GM23338 (cell line): ENCODE measurements around the gene ZSCAN4. TPM values are rescaled to one million over a fixed set of nuclear protein-coding genes. Genes with fewer than 3 reads are reported as not detected.

Experiments
- ATAC-seq: fragments of 200-7000 bp; cut with Tn5 transposase; 3 replicates; pipeline ENCODE4 v1.9.1; 2020
- DNase-seq: peaks from one replicate; pipeline ENCODE4 v3.0.0-alpha.2; 2015; ENCODE audit warnings: low spot score
- H2AFZ ChIP-seq: fragments of 200-600 bp; sonication (generic); 2 replicates; pipeline ENCODE4 v1.8.0; 2016; ENCODE audit warnings: antibody characterized with exemption, mild to moderate bottlenecking, moderate library complexity
- H3F3A ChIP-seq: fragments of 200-600 bp; sonication (generic); replicated peaks from 2 replicates; pipeline ENCODE4 v1.8.0; 2017; ENCODE audit warnings: antibody characterized with exemption, mixed run types, low read depth
- H3K27ac ChIP-seq: fragments of 200-600 bp; sonication (generic); 2 replicates; pipeline ENCODE4 v1.6.1; 2016; ENCODE audit warnings: low read depth
- H3K27me3 ChIP-seq: fragments of 200-600 bp; sonication (generic); 2 replicates; pipeline ENCODE4 v1.8.0; 2016; ENCODE audit warnings: mild to moderate bottlenecking, mixed run types, moderate library complexity; ENCODE audit not compliant: insufficient read depth
- H3K36me3 ChIP-seq: fragments of 200-600 bp; sonication (generic); 2 replicates; pipeline ENCODE4 v1.8.0; 2016; ENCODE audit warnings: mild to moderate bottlenecking; ENCODE audit not compliant: insufficient read depth
- H3K4me1 ChIP-seq: fragments of 200-600 bp; sonication (generic); 2 replicates; pipeline ENCODE4 v1.8.0; 2016; ENCODE audit warnings: mild to moderate bottlenecking, moderate library complexity; ENCODE audit not compliant: insufficient read depth
- H3K4me2 ChIP-seq: fragments of 200-600 bp; sonication (generic); 2 replicates; pipeline ENCODE4 v1.7.1; 2017; ENCODE audit warnings: mixed run types
- H3K4me3 ChIP-seq: fragments of 200-600 bp; sonication (generic); 2 replicates; pipeline ENCODE4 v1.6.1; 2016; ENCODE audit warnings: mixed run types
- H3K79me2 ChIP-seq: fragments of 200-600 bp; sonication (generic); replicated peaks from 2 replicates; pipeline ENCODE4 v1.8.0; 2017; ENCODE audit warnings: mild to moderate bottlenecking; ENCODE audit not compliant: insufficient read depth
- H3K9me2 ChIP-seq: fragments of 200-600 bp; sonication (generic); 2 replicates; pipeline ENCODE4 v1.8.0; 2017; ENCODE audit not compliant: insufficient read depth
- H4K20me1 ChIP-seq: fragments of 200-600 bp; sonication (generic); replicated peaks from 2 replicates; pipeline ENCODE4 v1.8.0; 2017; ENCODE audit warnings: mild to moderate bottlenecking; ENCODE audit not compliant: insufficient read depth
- H3K27ac Mint-ChIP-seq: 2 replicates; pipeline ENCODE4 v1.8.0; 2020; ENCODE audit warnings: inconsistent platforms, mild to moderate bottlenecking, moderate library complexity, mixed read lengths
- H3K27me3 Mint-ChIP-seq: 3 replicates; pipeline ENCODE4 v1.8.0; 2022; ENCODE audit warnings: low read depth, mild to moderate bottlenecking, moderate library complexity, mixed read lengths, inconsistent platforms; ENCODE audit not compliant: insufficient read depth, poor library complexity
- H3K36me3 Mint-ChIP-seq: 3 replicates; pipeline ENCODE4 v1.8.0; 2021; ENCODE audit warnings: low read depth, mild to moderate bottlenecking, inconsistent platforms, moderate library complexity, mixed read lengths
- H3K4me1 Mint-ChIP-seq: 3 replicates; pipeline ENCODE4 v1.8.0; 2020; ENCODE audit warnings: mild to moderate bottlenecking, inconsistent platforms, mixed read lengths
- H3K4me3 Mint-ChIP-seq: 3 replicates; pipeline ENCODE4 v1.8.0; 2021; ENCODE audit warnings: moderate library complexity, mild to moderate bottlenecking, inconsistent platforms, mixed read lengths
- H3K9me3 Mint-ChIP-seq: 3 replicates; pipeline ENCODE4 v1.8.0; 2020; ENCODE audit warnings: moderate library complexity, mild to moderate bottlenecking, inconsistent platforms, mixed read lengths
- CREB1 ChIP-seq: fragments of 250-450 bp; sonication (Bioruptor Pico); IDR thresholded peaks from 2 replicates; pipeline ENCODE4 v1.5.0; 2020; ENCODE audit warnings: low read depth, mild to moderate bottlenecking, moderate library complexity
- CTCF ChIP-seq, 2 experiments: fragments of 200-600 bp in 1 of 2; sonication (generic) in 1 of 2; conservative IDR thresholded peaks; 2 replicates each; pipeline versions ENCODE4 v1.5.1 to v1.6.1; 2016 to 2017; ENCODE audit warnings: antibody characterized with exemption in 2 of 2, low read depth in 2 of 2, mild to moderate bottlenecking in 2 of 2, moderate library complexity in 1 of 2
- ETS1 ChIP-seq: IDR thresholded peaks from 2 replicates; pipeline ENCODE4 v1.6.1; 2016; ENCODE audit warnings: antibody characterized with exemption
- EZH2 ChIP-seq: fragments of 200-600 bp; sonication (generic); IDR thresholded peaks from one replicate; pipeline ENCODE4 v1.8.0; 2017; ENCODE audit warnings: antibody characterized with exemption, mild to moderate bottlenecking, low read depth; ENCODE audit not compliant: unreplicated experiment
- EZH2phosphoT487 ChIP-seq: fragments of 200-600 bp; sonication (generic); IDR thresholded peaks from one replicate; pipeline ENCODE4 v1.8.1; 2018; ENCODE audit warnings: antibody characterized with exemption; ENCODE audit not compliant: unreplicated experiment
- JUNB ChIP-seq: IDR thresholded peaks from one replicate; pipeline ENCODE4 v1.6.1; 2016; ENCODE audit warnings: antibody characterized with exemption; ENCODE audit not compliant: unreplicated experiment
- NANOG ChIP-seq: IDR thresholded peaks from 2 replicates; pipeline ENCODE4 v1.6.1; 2016; ENCODE audit warnings: antibody characterized with exemption, borderline replicate concordance
- POLR2AphosphoS5 ChIP-seq: IDR thresholded peaks from 2 replicates; pipeline ENCODE4 v1.6.1; 2016; ENCODE audit warnings: antibody characterized with exemption, low read depth
- STAT1 ChIP-seq: IDR thresholded peaks from one replicate; pipeline ENCODE4 v1.6.1; 2016; ENCODE audit warnings: antibody characterized with exemption; ENCODE audit not compliant: unreplicated experiment
- ZNF114 ChIP-seq: fragments of 250-450 bp; sonication (Bioruptor Pico); IDR thresholded peaks from 2 replicates; pipeline ENCODE4 v1.5.0; 2020; ENCODE audit warnings: mild to moderate bottlenecking, moderate library complexity
- ZNF331 ChIP-seq: fragments of 250-450 bp; sonication (Bioruptor Pico); IDR thresholded peaks from 2 replicates; pipeline ENCODE4 v1.5.0; 2020; ENCODE audit warnings: low read depth, mild to moderate bottlenecking, moderate library complexity
- polyA plus RNA-seq: library from polyadenylated mRNA; unstranded; fragments of >200 nt; fragmentation: Nextera tagmentation; extraction: Ambion mirVana; gene quantifications from 2 replicates; pipeline ENCODE4 v1.2.1, GENCODE V29; 2016
- total RNA-seq: library from RNA; depleted of rRNA; stranded (reverse); fragments of >200 nt; shearing (Covaris generic); gene quantifications from 2 replicates; pipeline ENCODE4 v1.2.3, GENCODE V29; 2014
- TF ChIP-seq, protein P1 (sequence below): IDR thresholded peaks from one replicate; pipeline ENCODE4 v1.6.1; 2018; ENCODE audit warnings: antibody characterized with exemption; ENCODE audit not compliant: unreplicated experiment

Gene ZSCAN4
- total and polyA plus RNA-seq, 2 experiments from 2014 or later, result not detected

DNA sequence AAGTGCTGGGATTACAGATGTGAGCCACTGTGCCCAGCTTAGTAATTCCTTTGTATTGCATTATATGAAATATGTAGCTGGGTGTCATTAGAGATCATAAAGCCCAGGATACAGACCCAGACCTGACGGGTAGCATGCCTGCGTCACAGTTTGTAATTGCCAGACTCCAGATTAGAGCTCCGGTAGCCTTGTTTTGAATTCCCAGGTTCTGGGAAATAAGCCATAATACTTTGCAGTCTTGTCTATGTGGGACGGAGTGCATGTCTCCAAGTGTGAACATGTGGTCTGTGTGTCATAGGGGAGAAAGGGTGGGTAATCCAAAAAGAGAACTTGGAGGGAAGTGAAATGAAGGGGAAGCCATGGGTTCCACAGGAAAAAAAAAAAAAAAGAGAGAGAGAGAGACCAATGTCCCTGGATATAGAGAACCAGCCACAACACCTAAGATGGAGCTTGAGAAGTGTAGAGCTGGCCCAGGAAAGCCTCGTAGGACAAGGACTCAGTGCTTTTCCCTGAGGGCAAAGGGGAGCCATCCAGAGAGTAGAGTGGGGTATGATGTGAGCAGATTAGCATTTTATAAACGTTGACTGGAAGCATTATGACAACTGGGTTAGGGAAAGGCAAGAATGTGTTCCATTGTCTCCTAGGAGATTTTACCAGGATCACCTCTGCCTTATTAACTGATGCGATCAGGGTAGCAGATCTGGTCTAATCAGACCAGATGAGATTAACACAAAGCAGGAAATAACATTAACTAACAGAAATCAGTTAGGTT is 2.6 kb downstream of the ZSCAN4 start (continued):
- TF ChIP-seq CTCF (conservative IDR thresholded peaks at IDR 0.05; ENCODE audit: low read depth in 2 of 2) (no peak), ZNF331 (CRISPR knock-in tag) (no peak), JUNB (no peak), EZH2phosphoT487 (no peak), EZH2 (no peak)
- TF ChIP-seq, protein P1, sequence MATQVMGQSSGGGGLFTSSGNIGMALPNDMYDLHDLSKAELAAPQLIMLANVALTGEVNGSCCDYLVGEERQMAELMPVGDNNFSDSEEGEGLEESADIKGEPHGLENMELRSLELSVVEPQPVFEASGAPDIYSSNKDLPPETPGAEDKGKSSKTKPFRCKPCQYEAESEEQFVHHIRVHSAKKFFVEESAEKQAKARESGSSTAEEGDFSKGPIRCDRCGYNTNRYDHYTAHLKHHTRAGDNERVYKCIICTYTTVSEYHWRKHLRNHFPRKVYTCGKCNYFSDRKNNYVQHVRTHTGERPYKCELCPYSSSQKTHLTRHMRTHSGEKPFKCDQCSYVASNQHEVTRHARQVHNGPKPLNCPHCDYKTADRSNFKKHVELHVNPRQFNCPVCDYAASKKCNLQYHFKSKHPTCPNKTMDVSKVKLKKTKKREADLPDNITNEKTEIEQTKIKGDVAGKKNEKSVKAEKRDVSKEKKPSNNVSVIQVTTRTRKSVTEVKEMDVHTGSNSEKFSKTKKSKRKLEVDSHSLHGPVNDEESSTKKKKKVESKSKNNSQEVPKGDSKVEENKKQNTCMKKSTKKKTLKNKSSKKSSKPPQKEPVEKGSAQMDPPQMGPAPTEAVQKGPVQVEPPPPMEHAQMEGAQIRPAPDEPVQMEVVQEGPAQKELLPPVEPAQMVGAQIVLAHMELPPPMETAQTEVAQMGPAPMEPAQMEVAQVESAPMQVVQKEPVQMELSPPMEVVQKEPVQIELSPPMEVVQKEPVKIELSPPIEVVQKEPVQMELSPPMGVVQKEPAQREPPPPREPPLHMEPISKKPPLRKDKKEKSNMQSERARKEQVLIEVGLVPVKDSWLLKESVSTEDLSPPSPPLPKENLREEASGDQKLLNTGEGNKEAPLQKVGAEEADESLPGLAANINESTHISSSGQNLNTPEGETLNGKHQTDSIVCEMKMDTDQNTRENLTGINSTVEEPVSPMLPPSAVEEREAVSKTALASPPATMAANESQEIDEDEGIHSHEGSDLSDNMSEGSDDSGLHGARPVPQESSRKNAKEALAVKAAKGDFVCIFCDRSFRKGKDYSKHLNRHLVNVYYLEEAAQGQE, result no peak

DNA sequence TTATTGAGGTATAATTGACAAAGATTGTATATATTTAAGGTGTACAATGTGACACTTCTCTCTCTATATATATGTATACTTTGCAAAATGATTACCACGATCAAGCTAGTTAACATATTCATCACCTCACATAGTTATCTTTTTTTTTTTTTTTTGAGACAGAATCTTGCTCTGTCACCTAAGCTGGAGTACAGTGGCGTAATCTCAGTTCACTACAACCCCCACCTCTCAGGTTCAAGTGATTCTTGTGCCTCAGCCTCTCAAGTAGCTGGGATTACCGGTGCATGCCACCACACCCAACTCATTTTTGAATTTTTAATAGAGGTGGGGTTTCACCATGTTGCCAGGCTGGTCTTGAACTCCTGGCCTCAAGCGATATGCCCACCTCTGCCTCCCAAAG is 3.7 kb downstream of the ZSCAN4 start:
- Mint-ChIP-seq H3K9me3 (no peaks in the 10 kb centered on the region), H3K4me3 (no peak overlapping the region), H3K4me1 (peaks cover 3% of the 10 kb centered on the region; the same call in 2 of the 3 replicates), H3K27ac (no peak overlapping the region), H3K27me3 (peaks cover 3% of the 10 kb centered on the region), H3K36me3 (no peaks in the 10 kb centered on the region)
- no peak overlapping the region for H3K4me3 ChIP-seq
- no peak overlapping the region for H2AFZ ChIP-seq
- H3F3A ChIP-seq, result no peaks in the 10 kb centered on the region
- H4K20me1 ChIP-seq, result no peaks in the 10 kb centered on the region
- no peaks in the 10 kb centered on the region for H3K79me2 ChIP-seq
- H3K27ac ChIP-seq, result no peak overlapping the region
- no peak for DNase-seq
- 0 out of 2 replicates have a peak, but pooled peaks cover 3% of the 10 kb centered on the region for H3K4me1 ChIP-seq
- no peaks in the 10 kb centered on the region for H3K9me2 ChIP-seq
- H3K4me2 ChIP-seq, result no peak overlapping the region
- H3K36me3 ChIP-seq, result no peaks in the 10 kb centered on the region
- peaks cover 24% of the 10 kb centered on the region; the same call in 1 of the 2 replicates for H3K27me3 ChIP-seq
- no peak for ATAC-seq
- TF ChIP-seq CREB1 (CRISPR knock-in tag) (no peak), CTCF (conservative IDR thresholded peaks at IDR 0.05; ENCODE audit: low read depth in 2 of 2) (no peak), STAT1 (no peak), JUNB (no peak), ETS1 (no peak), ZNF331 (CRISPR knock-in tag) (no peak), POLR2AphosphoS5 (no peak), NANOG (no peak), EZH2phosphoT487 (no peak), ZNF114 (CRISPR knock-in tag) (no peak)
- TF ChIP-seq, protein P1, result no peak
